Bronchial epithelial cell (primary cell): ENCODE measurements around the gene NLRP9. TPM values are rescaled to one million over a fixed set of nuclear protein-coding genes. Genes with fewer than 3 reads are reported as not detected.
A peak's percentile ranks its signal among the peaks of the same experiment; 100 is the strongest.

Source experiments
- DNase-seq: peaks from one replicate; pipeline ENCODE4 v3.0.0-alpha.2; 2010; ENCODE audit warnings: low read depth
- FAIRE-seq: peaks from 2 replicates; lab custom pipeline; 2011; peaks lifted over from hg19 to GRCh38; lab: Jason Lieb, UNC
- H3K27me3 ChIP-seq: 2 replicates; pipeline ENCODE4 v1.5.1; 2011; ENCODE audit warnings: low read length; ENCODE audit not compliant: control insufficient read depth, insufficient read depth
- H3K36me3 ChIP-seq: 2 replicates; pipeline ENCODE4 v1.5.1; 2011; ENCODE audit warnings: low read length; ENCODE audit not compliant: control insufficient read depth, insufficient read depth
- H3K4me3 ChIP-seq: 2 replicates; pipeline ENCODE4 v1.5.1; 2011; ENCODE audit warnings: mild to moderate bottlenecking, low read depth, low read length, control low read depth
- CTCF ChIP-seq: IDR thresholded peaks from 2 replicates; pipeline ENCODE4 v1.5.1; 2011; ENCODE audit warnings: mild to moderate bottlenecking, moderate library complexity, low read length, control low read depth, inconsistent platforms; ENCODE audit not compliant: insufficient read depth, severe bottlenecking
- total RNA-seq: library from RNA; depleted of rRNA; stranded (reverse); fragments of >200 nt; gene quantifications from 2 replicates; pipeline ENCODE4 v1.2.1, GENCODE V29; 2014

NLRP9 gene
- total RNA-seq, 1 donor from 2014 or later: not detected

GRCh38 chr19:55681131-55682092 is 56.8 kb downstream of the NLRP9 start:
- Histone ChIP-seq H3K4me3 (no peak overlapping the region), H3K36me3 (peaks cover 42% of the 10 kb centered on the region), H3K27me3 (no peaks in the 10 kb centered on the region)
- FAIRE-seq: no peak
- no peak for DNase-seq
- TF ChIP-seq CTCF: no peak

GRCh38 chr19:55680339-55681130 is 57.7 kb downstream of the NLRP9 start:
- FAIRE-seq (no peak), DNase-seq (no peak)
- no peak for TF ChIP-seq CTCF
- Histone ChIP-seq H3K27me3 (no peaks in the 10 kb centered on the region), H3K36me3 (peaks cover 35% of the 10 kb centered on the region), H3K4me3 (no peak overlapping the region)

GRCh38 chr19:55679343-55680257 is 58.6 kb downstream of the NLRP9 start:
- H3K27me3 ChIP-seq: no peaks in the 10 kb centered on the region
- DNase-seq (peak; percentile 85), FAIRE-seq (no peak)
- no peak for TF ChIP-seq CTCF
- no peak overlapping the region for H3K4me3 ChIP-seq
- peaks cover 29% of the 10 kb centered on the region for H3K36me3 ChIP-seq

- TF ChIP-seq CTCF: no peak
- Histone ChIP-seq H3K4me3 (no peak overlapping the region), H3K27me3 (no peaks in the 10 kb centered on the region), H3K36me3 (peaks cover 25% of the 10 kb centered on the region)
- DNase-seq: no peak
- FAIRE-seq: no peak
Observed at GRCh38 chr19:55678121-55678671, 60.0 kb downstream of the NLRP9 start.

GRCh38 chr19:55677572-55678028 is 60.6 kb downstream of the NLRP9 start:
- no peak overlapping the region for H3K4me3 ChIP-seq
- FAIRE-seq: no peak
- TF ChIP-seq CTCF: no peak
- DNase-seq: no peak
- H3K27me3 ChIP-seq: no peaks in the 10 kb centered on the region
- peaks cover 25% of the 10 kb centered on the region for H3K36me3 ChIP-seq
